ENCODE measurements around the gene MACROH2A2.

MACROH2A2 gene

DNA sequence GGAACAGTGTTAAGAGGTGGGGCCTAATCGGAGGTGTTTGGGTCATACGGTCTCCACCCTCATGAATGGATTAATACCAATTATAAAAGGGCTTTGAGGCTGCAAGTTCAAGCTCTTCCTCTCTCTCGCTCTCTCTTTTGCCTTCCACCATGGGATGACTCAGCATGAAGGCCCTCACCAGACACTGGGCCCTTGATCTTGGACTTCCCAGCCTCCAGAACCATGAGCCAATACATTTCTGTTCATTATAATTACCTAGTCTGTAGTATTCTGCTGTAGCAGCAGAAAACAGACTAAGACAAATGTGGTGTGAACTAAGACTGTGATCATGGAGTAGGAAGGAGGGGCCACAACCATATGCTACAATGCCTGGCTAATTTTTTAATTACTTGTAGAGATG is 72.3 kb downstream of the MACROH2A2 start:
- Histone ChIP-seq H3K27me3 (ENCODE audit: insufficient read depth, poor library complexity, severe bottlenecking) (no peaks in the 10 kb centered on the region), H3K27ac (replicated peaks) (no peak overlapping the region), H3K4me3 (replicated peaks; ENCODE audit: insufficient read depth, low read length) (no peak overlapping the region)
- DNase-seq (ENCODE audit: low read depth in 1 of 2, low spot score in 1 of 2) = no peak
- TF ChIP-seq, protein P1, sequence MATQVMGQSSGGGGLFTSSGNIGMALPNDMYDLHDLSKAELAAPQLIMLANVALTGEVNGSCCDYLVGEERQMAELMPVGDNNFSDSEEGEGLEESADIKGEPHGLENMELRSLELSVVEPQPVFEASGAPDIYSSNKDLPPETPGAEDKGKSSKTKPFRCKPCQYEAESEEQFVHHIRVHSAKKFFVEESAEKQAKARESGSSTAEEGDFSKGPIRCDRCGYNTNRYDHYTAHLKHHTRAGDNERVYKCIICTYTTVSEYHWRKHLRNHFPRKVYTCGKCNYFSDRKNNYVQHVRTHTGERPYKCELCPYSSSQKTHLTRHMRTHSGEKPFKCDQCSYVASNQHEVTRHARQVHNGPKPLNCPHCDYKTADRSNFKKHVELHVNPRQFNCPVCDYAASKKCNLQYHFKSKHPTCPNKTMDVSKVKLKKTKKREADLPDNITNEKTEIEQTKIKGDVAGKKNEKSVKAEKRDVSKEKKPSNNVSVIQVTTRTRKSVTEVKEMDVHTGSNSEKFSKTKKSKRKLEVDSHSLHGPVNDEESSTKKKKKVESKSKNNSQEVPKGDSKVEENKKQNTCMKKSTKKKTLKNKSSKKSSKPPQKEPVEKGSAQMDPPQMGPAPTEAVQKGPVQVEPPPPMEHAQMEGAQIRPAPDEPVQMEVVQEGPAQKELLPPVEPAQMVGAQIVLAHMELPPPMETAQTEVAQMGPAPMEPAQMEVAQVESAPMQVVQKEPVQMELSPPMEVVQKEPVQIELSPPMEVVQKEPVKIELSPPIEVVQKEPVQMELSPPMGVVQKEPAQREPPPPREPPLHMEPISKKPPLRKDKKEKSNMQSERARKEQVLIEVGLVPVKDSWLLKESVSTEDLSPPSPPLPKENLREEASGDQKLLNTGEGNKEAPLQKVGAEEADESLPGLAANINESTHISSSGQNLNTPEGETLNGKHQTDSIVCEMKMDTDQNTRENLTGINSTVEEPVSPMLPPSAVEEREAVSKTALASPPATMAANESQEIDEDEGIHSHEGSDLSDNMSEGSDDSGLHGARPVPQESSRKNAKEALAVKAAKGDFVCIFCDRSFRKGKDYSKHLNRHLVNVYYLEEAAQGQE (IDR thresholded peaks at IDR 0.05; ENCODE audit: insufficient replicate concordance, low read depth) = no peak
- TF ChIP-seq POLR2AphosphoS5 (IDR thresholded peaks at IDR 0.05; ENCODE audit: low read depth) (no peak), GABPA (IDR thresholded peaks at IDR 0.05; ENCODE audit: low read depth) (no peak), SPI1 (IDR thresholded peaks at IDR 0.05; ENCODE audit: borderline replicate concordance, low read depth) (no peak)
- TF ChIP-seq, protein P2, sequence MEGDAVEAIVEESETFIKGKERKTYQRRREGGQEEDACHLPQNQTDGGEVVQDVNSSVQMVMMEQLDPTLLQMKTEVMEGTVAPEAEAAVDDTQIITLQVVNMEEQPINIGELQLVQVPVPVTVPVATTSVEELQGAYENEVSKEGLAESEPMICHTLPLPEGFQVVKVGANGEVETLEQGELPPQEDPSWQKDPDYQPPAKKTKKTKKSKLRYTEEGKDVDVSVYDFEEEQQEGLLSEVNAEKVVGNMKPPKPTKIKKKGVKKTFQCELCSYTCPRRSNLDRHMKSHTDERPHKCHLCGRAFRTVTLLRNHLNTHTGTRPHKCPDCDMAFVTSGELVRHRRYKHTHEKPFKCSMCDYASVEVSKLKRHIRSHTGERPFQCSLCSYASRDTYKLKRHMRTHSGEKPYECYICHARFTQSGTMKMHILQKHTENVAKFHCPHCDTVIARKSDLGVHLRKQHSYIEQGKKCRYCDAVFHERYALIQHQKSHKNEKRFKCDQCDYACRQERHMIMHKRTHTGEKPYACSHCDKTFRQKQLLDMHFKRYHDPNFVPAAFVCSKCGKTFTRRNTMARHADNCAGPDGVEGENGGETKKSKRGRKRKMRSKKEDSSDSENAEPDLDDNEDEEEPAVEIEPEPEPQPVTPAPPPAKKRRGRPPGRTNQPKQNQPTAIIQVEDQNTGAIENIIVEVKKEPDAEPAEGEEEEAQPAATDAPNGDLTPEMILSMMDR (IDR thresholded peaks at IDR 0.05; ENCODE audit: insufficient read depth, low read length) = no peak

DNA sequence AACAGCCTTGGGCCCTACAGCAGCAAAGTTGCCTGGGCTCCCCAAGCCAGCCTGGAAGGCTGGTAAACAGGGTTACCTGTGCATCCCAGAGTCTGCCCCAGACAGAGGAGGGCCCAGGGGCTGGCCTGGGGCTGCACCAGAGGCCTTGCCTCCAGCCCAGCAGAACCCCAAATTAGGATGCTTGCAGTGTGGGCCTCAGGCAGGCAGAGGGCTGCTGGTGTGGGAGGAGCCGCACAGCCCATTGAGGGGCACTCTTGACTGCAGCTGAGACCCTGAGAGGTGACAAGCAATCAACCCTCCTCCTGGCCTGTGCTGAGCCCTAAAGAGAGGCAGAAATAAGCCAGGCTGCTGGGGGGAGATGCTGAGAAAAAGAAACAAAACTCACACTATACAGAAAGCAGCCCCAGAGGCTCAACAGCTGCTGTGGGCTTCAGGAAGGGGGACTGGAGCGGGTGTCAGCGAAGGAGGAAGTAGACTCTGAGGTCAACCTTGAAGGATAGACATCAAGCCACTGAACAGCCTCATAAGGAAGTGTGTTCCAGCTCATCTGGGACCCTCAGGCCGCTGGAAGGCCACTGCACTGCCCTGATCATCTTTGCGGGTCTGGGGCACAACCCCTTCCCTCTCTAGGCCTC is 73.4 kb downstream of the MACROH2A2 start:
- Histone ChIP-seq H3K4me3 (replicated peaks; ENCODE audit: insufficient read depth, low read length) (no peak overlapping the region), H3K27ac (replicated peaks) (no peak overlapping the region), H3K27me3 (ENCODE audit: insufficient read depth, poor library complexity, severe bottlenecking) (no peaks in the 10 kb centered on the region)
- TF ChIP-seq, protein P1 (IDR thresholded peaks at IDR 0.05; ENCODE audit: insufficient replicate concordance, low read depth) = no peak
- peak; percentile 69 for TF ChIP-seq SPI1 (IDR thresholded peaks at IDR 0.05; ENCODE audit: borderline replicate concordance, low read depth)
- DNase-seq (ENCODE audit: low read depth in 1 of 2, low spot score in 1 of 2) = peak in 1 of 2 experiments; percentile 60

DNA sequence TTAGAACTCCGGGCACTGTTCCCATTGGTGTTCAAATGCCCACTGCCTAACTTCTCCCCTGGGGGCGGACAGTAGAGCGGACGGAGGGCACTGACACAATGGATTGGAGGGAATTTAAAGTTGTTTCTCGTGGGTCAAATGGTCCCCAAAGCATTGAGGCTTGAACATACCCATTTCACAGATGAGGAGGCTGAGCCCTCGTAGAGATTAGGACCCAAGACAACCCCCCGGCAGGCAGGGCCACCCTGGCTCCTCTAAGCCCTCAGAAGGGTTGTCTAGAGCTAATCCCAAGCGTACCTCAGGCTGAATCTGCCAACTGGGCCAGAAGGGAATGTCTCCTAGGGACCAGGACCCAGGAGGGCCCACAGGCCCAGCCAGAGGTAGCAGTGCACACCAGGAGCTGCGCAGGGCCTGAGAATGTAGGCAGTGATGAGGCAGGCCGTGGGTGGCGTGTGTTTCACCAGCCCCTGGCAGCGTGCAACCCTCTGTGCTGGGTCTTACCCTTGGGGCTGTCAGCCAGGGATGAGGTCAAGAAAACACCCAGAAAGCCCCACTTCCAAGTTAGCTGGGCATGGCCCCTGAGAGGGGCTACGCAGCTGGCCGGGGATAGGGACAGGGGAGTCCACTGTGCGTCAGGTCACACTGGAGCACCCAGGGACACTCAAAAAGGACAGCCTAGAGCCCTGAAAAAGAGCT is 74.2 kb downstream of the MACROH2A2 start:
- H3K27me3 ChIP-seq (ENCODE audit: insufficient read depth, poor library complexity, severe bottlenecking) = no peaks in the 10 kb centered on the region
- no peak overlapping the region for H3K4me3 ChIP-seq (replicated peaks; ENCODE audit: insufficient read depth, low read length)
- no peak for DNase-seq (ENCODE audit: low read depth in 1 of 2, low spot score in 1 of 2)
- TF ChIP-seq, protein P2 (IDR thresholded peaks at IDR 0.05; ENCODE audit: insufficient read depth, low read length) = no peak
- TF ChIP-seq SPI1 (IDR thresholded peaks at IDR 0.05; ENCODE audit: borderline replicate concordance, low read depth) (no peak), POLR2AphosphoS5 (IDR thresholded peaks at IDR 0.05; ENCODE audit: low read depth) (no peak), GABPA (IDR thresholded peaks at IDR 0.05; ENCODE audit: low read depth) (no peak)
- TF ChIP-seq, protein P1 (IDR thresholded peaks at IDR 0.05; ENCODE audit: insufficient replicate concordance, low read depth) = no peak
- H3K27ac ChIP-seq (replicated peaks) = no peak overlapping the region
